NCI-H748 treated with DMSO at 0.1 percent for 48 hours (cell line): ENCODE data around the gene RNF212B.

Source experiments
- DNase-seq: peaks from one replicate; lab custom pipeline; 2025; lab: John Stamatoyannopoulos, UW

The RNF212B gene

GRCh38 chr14:23320584-23321571, 83.1 kb downstream of the RNF212B start, which contains the start of gene PABPN1:
PABPN1 (plus strand) TSS chr14:23321457; CDS start chr14:23321470, 13 bp downstream.
- DNase-seq, result peak; percentile 99

GRCh38 chr14:23321572-23322547, 84.1 kb downstream of the RNF212B start:
- peak; percentile 5 for DNase-seq
